Suprapubic skin (tissue), 4 donors: ENCODE data around the gene PIWIL4. TPM values are rescaled to one million over a fixed set of nuclear protein-coding genes. Genes with fewer than 3 reads are reported as not detected.

Experiments used
- DNase-seq, 2 donors: peaks; one replicate each; pipeline ENCODE4 v3.0.0-alpha.2; 2019; ENCODE audit warnings: low spot score in 2 of 2
- H3K27ac ChIP-seq: fragments of 200-600 bp; sonication (generic); one replicate; pipeline ENCODE4 v1.5.1; 2019
- H3K27me3 ChIP-seq: fragments of 200-600 bp; sonication (generic); one replicate; pipeline ENCODE4 v1.5.1; 2019
- H3K36me3 ChIP-seq: fragments of 200-600 bp; sonication (generic); one replicate; pipeline ENCODE4 v1.5.1; 2019
- H3K4me1 ChIP-seq: fragments of 200-600 bp; sonication (generic); one replicate; pipeline ENCODE4 v1.5.1; 2019
- H3K4me3 ChIP-seq: fragments of 200-600 bp; sonication (generic); one replicate; pipeline ENCODE4 v1.5.1; 2019; ENCODE audit warnings: mild to moderate bottlenecking
- H3K9me3 ChIP-seq: fragments of 200-600 bp; sonication (generic); one replicate; pipeline ENCODE4 v1.5.1; 2019
- EP300 ChIP-seq: sonication (generic); formaldehyde crosslinking; IDR thresholded peaks from one replicate; pipeline ENCODE4 v1.6.1; 2017; ENCODE audit warnings: antibody characterized with exemption
- POLR2A ChIP-seq, 2 donors: fragments of 450-650 bp; IDR thresholded peaks; one replicate each; pipeline ENCODE4 v1.6.1; 2017; ENCODE audit warnings: antibody characterized with exemption in 2 of 2, mild to moderate bottlenecking in 2 of 2, moderate library complexity in 2 of 2
- POLR2AphosphoS5 ChIP-seq, 3 donors: sonication (generic); formaldehyde crosslinking; IDR thresholded peaks; one replicate each; pipeline ENCODE4 v1.6.1; 2017; ENCODE audit warnings: antibody characterized with exemption in 3 of 3
- WGBS: methylation state at CpG from one replicate; pipeline ENCODE4 v1.1.5; 2018; 5-methylcytosine and 5-hydroxymethylcytosine counted together
- total RNA-seq, 4 donors: library from RNA; depleted of rRNA; stranded (reverse); fragments of >200 nt; gene quantifications; one replicate each; pipeline ENCODE4 v1.1.0, GENCODE V29; 2016
- TF ChIP-seq, protein P1 (sequence below), 2 donors: fragments of 200-600 bp in 1 of 2; fragments of 450-650 bp in 1 of 2; sonication (generic) in 1 of 2; IDR thresholded peaks; one replicate each; pipeline ENCODE4 v1.5.1; 2016 to 2019; ENCODE audit warnings: antibody characterized with exemption in 2 of 2, mild to moderate bottlenecking in 1 of 2, moderate library complexity in 1 of 2

PIWIL4 gene
- total RNA-seq, 4 donors from 2014 or later = 0.91 to 2.5 (median 1.8) TPM

DNA sequence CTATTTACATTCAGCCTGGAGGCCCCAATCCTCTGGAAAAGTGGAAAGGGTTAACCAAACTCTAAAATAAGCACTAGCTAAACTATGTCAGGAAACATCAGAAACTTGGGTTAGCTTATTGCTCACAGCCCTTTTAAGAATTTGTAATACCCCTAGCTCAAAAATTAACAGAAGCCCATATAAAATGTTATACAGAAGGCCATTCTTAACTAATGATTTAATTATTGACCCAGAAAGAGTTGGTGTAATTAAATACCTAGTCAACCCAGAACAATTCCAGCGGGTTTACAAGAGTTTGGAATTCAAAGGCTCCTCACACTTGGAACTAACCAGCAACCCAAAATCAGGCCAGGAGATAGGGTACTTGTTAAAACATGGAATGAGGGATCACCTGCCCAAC, 88.8 kb downstream of the PIWIL4 start:
- no peak for DNase-seq
- WGBS = 71% methylated on average over 1 of the region's 1 CpG

DNA sequence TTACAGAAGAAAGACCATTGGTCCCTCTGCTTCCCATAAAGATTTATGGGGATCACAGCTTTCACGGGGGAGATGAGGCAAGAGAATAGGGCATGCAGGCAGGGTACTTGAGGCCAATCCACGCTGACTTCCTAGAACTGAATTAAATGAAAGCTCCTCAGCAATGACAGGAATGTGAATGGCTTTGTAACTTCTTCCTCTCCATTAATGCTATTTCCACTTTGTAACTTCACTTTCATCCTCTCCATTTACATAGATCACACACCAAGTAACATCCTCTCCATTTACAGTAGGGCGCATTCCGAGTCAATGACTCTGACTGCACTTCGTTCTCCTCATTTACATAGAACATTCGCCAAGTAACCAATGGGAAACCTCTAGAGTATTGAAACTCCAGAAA, 89.8 kb downstream of the PIWIL4 start:
- no peak for DNase-seq
- Histone ChIP-seq H3K36me3 (no peaks in the 10 kb centered on the region), H3K4me1 (peaks cover 7% of the 10 kb centered on the region), H3K9me3 (no peaks in the 10 kb centered on the region), H3K4me3 (no peak overlapping the region), H3K27me3 (no peaks in the 10 kb centered on the region), H3K27ac (no peak overlapping the region)
- 83% methylated on average over 6 of the region's 6 CpGs for WGBS
- TF ChIP-seq, protein P1, sequence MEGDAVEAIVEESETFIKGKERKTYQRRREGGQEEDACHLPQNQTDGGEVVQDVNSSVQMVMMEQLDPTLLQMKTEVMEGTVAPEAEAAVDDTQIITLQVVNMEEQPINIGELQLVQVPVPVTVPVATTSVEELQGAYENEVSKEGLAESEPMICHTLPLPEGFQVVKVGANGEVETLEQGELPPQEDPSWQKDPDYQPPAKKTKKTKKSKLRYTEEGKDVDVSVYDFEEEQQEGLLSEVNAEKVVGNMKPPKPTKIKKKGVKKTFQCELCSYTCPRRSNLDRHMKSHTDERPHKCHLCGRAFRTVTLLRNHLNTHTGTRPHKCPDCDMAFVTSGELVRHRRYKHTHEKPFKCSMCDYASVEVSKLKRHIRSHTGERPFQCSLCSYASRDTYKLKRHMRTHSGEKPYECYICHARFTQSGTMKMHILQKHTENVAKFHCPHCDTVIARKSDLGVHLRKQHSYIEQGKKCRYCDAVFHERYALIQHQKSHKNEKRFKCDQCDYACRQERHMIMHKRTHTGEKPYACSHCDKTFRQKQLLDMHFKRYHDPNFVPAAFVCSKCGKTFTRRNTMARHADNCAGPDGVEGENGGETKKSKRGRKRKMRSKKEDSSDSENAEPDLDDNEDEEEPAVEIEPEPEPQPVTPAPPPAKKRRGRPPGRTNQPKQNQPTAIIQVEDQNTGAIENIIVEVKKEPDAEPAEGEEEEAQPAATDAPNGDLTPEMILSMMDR (IDR thresholded peaks at IDR 0.05) = no peak
- TF ChIP-seq POLR2AphosphoS5 (IDR thresholded peaks at IDR 0.05) = no peak

More for the DNA sequence above, 88.8 kb downstream of the PIWIL4 start:
- Histone ChIP-seq H3K27me3 (no peaks in the 10 kb centered on the region), H3K27ac (no peak overlapping the region), H3K9me3 (no peaks in the 10 kb centered on the region), H3K36me3 (no peaks in the 10 kb centered on the region), H3K4me1 (peaks cover 10% of the 10 kb centered on the region), H3K4me3 (no peak overlapping the region)
- no peak for TF ChIP-seq POLR2AphosphoS5 (IDR thresholded peaks at IDR 0.05)

- no peaks in the 10 kb centered on the region for H3K27me3 ChIP-seq
- TF ChIP-seq POLR2AphosphoS5 (IDR thresholded peaks at IDR 0.05) (no peak), POLR2A (IDR thresholded peaks at IDR 0.05) (no peak), EP300 (no peak)
- TF ChIP-seq, protein P1 (IDR thresholded peaks at IDR 0.05) = no peak
- H3K9me3 ChIP-seq = no peaks in the 10 kb centered on the region
- no peak overlapping the region for H3K27ac ChIP-seq
- H3K36me3 ChIP-seq = no peaks in the 10 kb centered on the region
- peaks cover 7% of the 10 kb centered on the region for H3K4me1 ChIP-seq
- no peak for DNase-seq
- no peak overlapping the region for H3K4me3 ChIP-seq
- 80% methylated on average over 3 of the region's 3 CpGs for WGBS
Measured at GRCh38 chr11:94657629-94658028, 90.5 kb downstream of the PIWIL4 start.

DNA sequence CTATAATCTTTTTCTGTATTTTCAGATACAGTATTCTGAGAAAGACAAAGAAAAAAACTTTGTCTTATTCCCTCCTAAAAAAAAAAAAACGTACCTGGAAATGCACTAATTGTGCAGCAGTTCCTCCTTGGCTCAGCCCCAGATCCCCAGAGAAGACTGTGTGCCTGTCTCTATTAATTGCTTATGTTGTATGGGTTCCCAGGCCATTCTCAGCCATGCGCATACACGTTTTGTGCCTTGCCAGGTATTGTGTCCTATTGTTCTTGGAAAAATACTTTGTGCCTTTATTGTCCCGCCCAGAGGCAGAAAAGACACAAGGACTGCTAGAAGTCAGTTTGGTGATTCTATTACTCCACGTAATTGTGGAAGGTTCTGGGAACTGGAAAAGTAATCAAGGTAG, 91.2 kb downstream of the PIWIL4 start:
- no peaks in the 10 kb centered on the region for H3K36me3 ChIP-seq
- peaks cover 7% of the 10 kb centered on the region for H3K4me1 ChIP-seq
- 53% methylated on average over 5 of the region's 5 CpGs for WGBS
- no peak overlapping the region for H3K4me3 ChIP-seq
- no peaks in the 10 kb centered on the region for H3K27me3 ChIP-seq
- TF ChIP-seq POLR2AphosphoS5 (IDR thresholded peaks at IDR 0.05) (no peak), EP300 (no peak), POLR2A (IDR thresholded peaks at IDR 0.05) (no peak)
- TF ChIP-seq, protein P1 (IDR thresholded peaks at IDR 0.05) = no peak
- no peak overlapping the region for H3K27ac ChIP-seq
- DNase-seq = no peak
- H3K9me3 ChIP-seq = no peaks in the 10 kb centered on the region

GRCh38 chr11:94658888-94659287, 91.7 kb downstream of the PIWIL4 start:
- peaks cover 7% of the 10 kb centered on the region for H3K4me1 ChIP-seq
- no peaks in the 10 kb centered on the region for H3K9me3 ChIP-seq
- WGBS = 79% methylated on average over 3 of the region's 3 CpGs
- no peaks in the 10 kb centered on the region for H3K27me3 ChIP-seq
- H3K27ac ChIP-seq = no peak overlapping the region
- no peak for DNase-seq
- TF ChIP-seq EP300 (no peak), POLR2A (IDR thresholded peaks at IDR 0.05) (no peak), POLR2AphosphoS5 (IDR thresholded peaks at IDR 0.05) (no peak)
- TF ChIP-seq, protein P1 (IDR thresholded peaks at IDR 0.05) = no peak
- H3K4me3 ChIP-seq = no peak overlapping the region
- no peaks in the 10 kb centered on the region for H3K36me3 ChIP-seq

DNA sequence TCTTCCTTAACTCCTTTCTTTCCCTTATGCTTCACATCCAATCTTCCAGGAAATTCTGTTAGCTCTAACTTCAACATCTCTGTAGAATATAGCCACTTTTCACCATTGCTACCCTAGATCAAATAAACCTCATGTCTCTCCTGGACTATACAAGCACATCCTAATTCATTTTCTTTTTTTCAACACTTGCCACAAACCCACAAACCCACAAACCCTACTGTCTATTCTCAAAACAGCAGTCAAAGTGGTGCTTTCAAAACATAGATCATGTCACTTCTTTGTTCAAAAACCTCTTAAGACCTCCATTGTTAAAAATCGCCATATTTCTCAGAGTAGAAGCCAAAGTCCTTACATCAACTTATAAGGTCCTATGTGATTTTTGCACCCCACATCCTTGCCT, 94.3 kb downstream of the PIWIL4 start:
- peaks cover 7% of the 10 kb centered on the region for H3K4me1 ChIP-seq
- TF ChIP-seq POLR2AphosphoS5 (IDR thresholded peaks at IDR 0.05) = no peak
- TF ChIP-seq POLR2A (IDR thresholded peaks at IDR 0.05) = no peak
- TF ChIP-seq EP300 = no peak
- TF ChIP-seq, protein P1 (IDR thresholded peaks at IDR 0.05) = no peak
- H3K27ac ChIP-seq = no peak overlapping the region
- no peak for DNase-seq
- H3K9me3 ChIP-seq = no peaks in the 10 kb centered on the region
- no peak overlapping the region for H3K4me3 ChIP-seq
- no peaks in the 10 kb centered on the region for H3K27me3 ChIP-seq
- H3K36me3 ChIP-seq = no peaks in the 10 kb centered on the region
- WGBS = 84% methylated on average over 1 of the region's 1 CpG
